ENCODE measurements around the gene ZNF726. TPM values are rescaled to one million over a fixed set of nuclear protein-coding genes. Genes with fewer than 3 reads are reported as not detected.
"Not testable (repeated sequence)": the region's sequence is repeated elsewhere in the genome, so short reads cannot be mapped to it uniquely, and the experiment has no call there.

ZNF726 gene
- total RNA-seq, 1 experiment from 2014 or later: not detected

DNA sequence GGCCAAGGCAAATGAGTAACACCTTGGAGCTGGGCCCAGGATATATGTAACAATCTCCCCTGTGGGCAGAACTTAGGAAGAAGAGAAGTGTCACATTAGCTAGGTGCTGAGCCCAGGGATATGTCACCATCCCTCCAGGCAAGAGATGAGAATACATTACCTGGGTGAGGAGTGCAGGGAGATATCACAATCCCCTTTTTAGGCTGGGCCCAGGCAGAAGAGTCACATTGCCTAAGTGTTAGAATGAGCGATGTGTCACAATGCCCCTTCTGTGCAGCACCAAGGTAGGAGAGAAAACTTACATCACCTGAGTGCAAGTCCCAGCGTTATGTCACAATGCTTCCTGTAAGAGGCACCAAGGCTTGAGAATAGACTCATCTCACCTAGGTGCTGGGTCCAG is 60.3 kb downstream of the ZNF726 start:
- Histone ChIP-seq H3K27me3 (replicated peaks; ENCODE audit: control insufficient read depth, insufficient read depth, low read length) (no peaks in the 10 kb centered on the region), H3K4me3 (ENCODE audit: low read depth, low read length) (no peak overlapping the region), H3K9me3 (no peaks in the 10 kb centered on the region), H3K4me1 (no peaks in the 10 kb centered on the region), H3K36me3 (ENCODE audit: control insufficient read depth, insufficient read depth, low read length) (no peaks in the 10 kb centered on the region)
- CTCF ChIA-PET: no interaction called here
- TF ChIP-seq, protein P1, sequence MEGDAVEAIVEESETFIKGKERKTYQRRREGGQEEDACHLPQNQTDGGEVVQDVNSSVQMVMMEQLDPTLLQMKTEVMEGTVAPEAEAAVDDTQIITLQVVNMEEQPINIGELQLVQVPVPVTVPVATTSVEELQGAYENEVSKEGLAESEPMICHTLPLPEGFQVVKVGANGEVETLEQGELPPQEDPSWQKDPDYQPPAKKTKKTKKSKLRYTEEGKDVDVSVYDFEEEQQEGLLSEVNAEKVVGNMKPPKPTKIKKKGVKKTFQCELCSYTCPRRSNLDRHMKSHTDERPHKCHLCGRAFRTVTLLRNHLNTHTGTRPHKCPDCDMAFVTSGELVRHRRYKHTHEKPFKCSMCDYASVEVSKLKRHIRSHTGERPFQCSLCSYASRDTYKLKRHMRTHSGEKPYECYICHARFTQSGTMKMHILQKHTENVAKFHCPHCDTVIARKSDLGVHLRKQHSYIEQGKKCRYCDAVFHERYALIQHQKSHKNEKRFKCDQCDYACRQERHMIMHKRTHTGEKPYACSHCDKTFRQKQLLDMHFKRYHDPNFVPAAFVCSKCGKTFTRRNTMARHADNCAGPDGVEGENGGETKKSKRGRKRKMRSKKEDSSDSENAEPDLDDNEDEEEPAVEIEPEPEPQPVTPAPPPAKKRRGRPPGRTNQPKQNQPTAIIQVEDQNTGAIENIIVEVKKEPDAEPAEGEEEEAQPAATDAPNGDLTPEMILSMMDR (IDR thresholded peaks at IDR 0.05; ENCODE audit: insufficient read depth in 1 of 2, low read depth in 1 of 2, low read length in 1 of 2, severe bottlenecking in 1 of 2, unreplicated experiment in 1 of 2): no peak
- H3K36me3 Mint-ChIP-seq (ENCODE audit: insufficient read depth, unreplicated experiment): no peaks in the 10 kb centered on the region
- no peak overlapping the region for H3K4me3 Mint-ChIP-seq (ENCODE audit: unreplicated experiment)
- DNase-seq: no peak
- peaks cover 29% of the 10 kb centered on the region for H3K9me3 Mint-ChIP-seq (ENCODE audit: unreplicated experiment)
- no peak overlapping the region for H3K27ac Mint-ChIP-seq (ENCODE audit: unreplicated experiment)
- intact Hi-C loops (cut with micrococcal nuclease; ENCODE audit: unreplicated experiment): no loop called here
- H3K4me1 Mint-ChIP-seq (ENCODE audit: low read depth, unreplicated experiment): no peaks in the 10 kb centered on the region
- POLR2A ChIA-PET: no interaction called here
- BruUV-seq (replicated peaks): no TSS peak
- no peaks in the 10 kb centered on the region for H3K27me3 Mint-ChIP-seq (ENCODE audit: insufficient read depth, unreplicated experiment)

DNA sequence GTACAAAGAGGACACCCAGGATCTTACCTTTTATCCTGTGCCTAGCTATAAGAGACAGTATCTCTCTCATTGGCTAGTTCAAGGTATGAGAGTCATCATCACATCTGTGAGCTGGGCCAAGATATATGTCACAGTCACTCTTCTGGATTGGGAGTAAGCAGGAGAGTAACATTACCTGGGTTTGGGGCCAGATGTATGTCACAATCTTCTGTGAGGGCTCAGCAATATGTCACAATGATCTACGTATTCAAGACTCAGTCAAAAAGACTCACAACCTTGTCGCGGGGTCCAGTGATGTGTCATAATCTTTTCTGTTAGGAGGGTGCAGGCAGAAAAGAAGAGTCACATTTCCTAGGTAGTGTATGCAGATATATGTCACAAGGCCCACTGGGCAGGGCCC is 61.9 kb downstream of the ZNF726 start:
- BruUV-seq (replicated peaks): not testable (repeated sequence)

DNA sequence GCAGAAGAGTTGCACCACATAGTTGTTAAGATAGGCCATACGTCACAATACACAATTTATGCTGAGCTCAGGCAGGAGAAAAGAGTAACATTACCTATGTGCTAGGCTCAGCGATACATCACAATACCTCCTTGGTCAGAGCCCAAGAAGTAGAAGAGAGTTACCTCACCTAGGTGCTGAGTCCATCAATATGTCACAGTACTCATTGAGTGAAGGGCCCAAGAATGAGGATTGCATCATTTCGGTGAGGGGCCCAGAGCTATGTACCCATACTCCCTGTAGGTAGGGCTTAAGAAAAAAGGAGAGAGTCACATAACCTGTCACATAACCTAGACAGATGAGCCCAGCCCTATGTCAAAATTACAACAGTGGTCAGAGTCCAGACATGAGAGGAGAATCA is 62.6 kb downstream of the ZNF726 start:
- H3K27ac Mint-ChIP-seq (ENCODE audit: unreplicated experiment); H3K27me3 Mint-ChIP-seq (ENCODE audit: insufficient read depth, unreplicated experiment); H3K27me3 ChIP-seq (replicated peaks; ENCODE audit: control insufficient read depth, insufficient read depth, low read length); CTCF ChIA-PET; H3K4me1 Mint-ChIP-seq (ENCODE audit: low read depth, unreplicated experiment); H3K4me1 ChIP-seq; intact Hi-C loops (cut with micrococcal nuclease; ENCODE audit: unreplicated experiment); H3K4me3 Mint-ChIP-seq (ENCODE audit: unreplicated experiment); H3K36me3 Mint-ChIP-seq (ENCODE audit: insufficient read depth, unreplicated experiment); BruUV-seq (replicated peaks); H3K9me3 ChIP-seq; DNase-seq; H3K36me3 ChIP-seq (ENCODE audit: control insufficient read depth, insufficient read depth, low read length); POLR2A ChIA-PET; H3K4me3 ChIP-seq (ENCODE audit: low read depth, low read length): not testable (repeated sequence)
- peaks cover 43% of the 10 kb centered on the region for H3K9me3 Mint-ChIP-seq (ENCODE audit: unreplicated experiment)

More for the DNA sequence above, 61.9 kb downstream of the ZNF726 start:
- intact Hi-C loops (cut with micrococcal nuclease; ENCODE audit: unreplicated experiment); DNase-seq; H3K4me3 Mint-ChIP-seq (ENCODE audit: unreplicated experiment); H3K4me3 ChIP-seq (ENCODE audit: low read depth, low read length); POLR2A ChIA-PET; H3K4me1 Mint-ChIP-seq (ENCODE audit: low read depth, unreplicated experiment); H3K9me3 ChIP-seq; H3K36me3 Mint-ChIP-seq (ENCODE audit: insufficient read depth, unreplicated experiment); H3K27me3 ChIP-seq (replicated peaks; ENCODE audit: control insufficient read depth, insufficient read depth, low read length); H3K4me1 ChIP-seq; H3K36me3 ChIP-seq (ENCODE audit: control insufficient read depth, insufficient read depth, low read length); CTCF ChIA-PET; H3K27ac Mint-ChIP-seq (ENCODE audit: unreplicated experiment); H3K27me3 Mint-ChIP-seq (ENCODE audit: insufficient read depth, unreplicated experiment): not testable (repeated sequence)
- peaks cover 43% of the 10 kb centered on the region for H3K9me3 Mint-ChIP-seq (ENCODE audit: unreplicated experiment)

DNA sequence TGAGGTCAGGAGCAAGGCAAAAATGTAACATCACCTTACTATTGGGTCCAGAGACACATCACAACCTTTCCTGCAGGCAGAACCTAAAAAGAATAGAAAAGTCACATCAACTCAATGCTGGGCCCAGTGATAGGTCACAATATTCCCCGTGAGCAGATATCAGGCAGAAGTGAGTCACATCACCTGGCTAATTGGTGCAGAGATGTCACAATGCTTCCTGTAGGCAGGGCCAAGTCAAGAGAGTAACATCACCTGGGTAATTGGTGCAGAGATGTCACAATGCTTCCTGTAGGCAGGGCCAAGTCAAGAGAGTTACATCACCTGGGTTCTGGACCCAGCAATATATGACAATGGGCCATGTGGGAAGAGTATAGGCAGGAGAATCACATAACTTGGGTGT is 63.4 kb downstream of the ZNF726 start:
- no peaks in the 10 kb centered on the region for H3K36me3 Mint-ChIP-seq (ENCODE audit: insufficient read depth, unreplicated experiment)
- ChIA-PET POLR2A (no interaction called here), CTCF (no interaction called here)
- H3K4me1 Mint-ChIP-seq (ENCODE audit: low read depth, unreplicated experiment): no peaks in the 10 kb centered on the region
- no peak for DNase-seq
- Histone ChIP-seq H3K9me3 (no peaks in the 10 kb centered on the region), H3K4me1 (no peaks in the 10 kb centered on the region), H3K27me3 (replicated peaks; ENCODE audit: control insufficient read depth, insufficient read depth, low read length) (no peaks in the 10 kb centered on the region), H3K4me3 (ENCODE audit: low read depth, low read length) (no peak overlapping the region), H3K36me3 (ENCODE audit: control insufficient read depth, insufficient read depth, low read length) (no peaks in the 10 kb centered on the region)
- no peak overlapping the region for H3K4me3 Mint-ChIP-seq (ENCODE audit: unreplicated experiment)
- no peaks in the 10 kb centered on the region for H3K27me3 Mint-ChIP-seq (ENCODE audit: insufficient read depth, unreplicated experiment)
- intact Hi-C loops (cut with micrococcal nuclease; ENCODE audit: unreplicated experiment): no loop called here
- peaks cover 36% of the 10 kb centered on the region for H3K9me3 Mint-ChIP-seq (ENCODE audit: unreplicated experiment)
- no peak overlapping the region for H3K27ac Mint-ChIP-seq (ENCODE audit: unreplicated experiment)
- TF ChIP-seq, protein P1 (IDR thresholded peaks at IDR 0.05; ENCODE audit: insufficient read depth in 1 of 2, low read depth in 1 of 2, low read length in 1 of 2, severe bottlenecking in 1 of 2, unreplicated experiment in 1 of 2): no peak
- BruUV-seq (replicated peaks): no TSS peak
